ENCODE data around the gene ST3GAL4. TPM values are rescaled to one million over a fixed set of nuclear protein-coding genes. Genes with fewer than 3 reads are reported as not detected.

The ST3GAL4 gene
- total RNA-seq, 1 experiment from 2014 or later, result 46.2 TPM

GRCh38 chr11:126456783-126457542, 101.5 kb downstream of the ST3GAL4 start:
- ChIA-PET POLR2A (ENCODE audit: unreplicated experiment) (no interaction called here), CTCF (no interaction called here)
- Histone ChIP-seq H3K79me2 (ENCODE audit: low read depth) (no peaks in the 10 kb centered on the region), H2AFZ (no peak overlapping the region), H3F3A (ENCODE audit: insufficient read depth, low read depth) (no peaks in the 10 kb centered on the region), H3K9me3 (ENCODE audit: insufficient read depth, low read depth) (no peaks in the 10 kb centered on the region), H3K9me2 (ENCODE audit: insufficient read depth) (no peaks in the 10 kb centered on the region), H3K4me3 (no peak overlapping the region), H3K27ac (no peak overlapping the region), H3K27me3 (ENCODE audit: insufficient read depth, low read depth) (peaks cover 22% of the 10 kb centered on the region), H4K20me1 (ENCODE audit: insufficient read depth) (no peaks in the 10 kb centered on the region), H3K36me3 (ENCODE audit: low read depth) (no peaks in the 10 kb centered on the region), H3K4me2 (no peak overlapping the region), H3K4me1 (replicated peaks; ENCODE audit: insufficient read depth) (no peaks in the 10 kb centered on the region)
- no peak for TF ChIP-seq EZH2 (IDR thresholded peaks at IDR 0.05; ENCODE audit: low read depth)
- BruUV-seq (replicated peaks), result no TSS peak
- intact Hi-C loops (cut with micrococcal nuclease; ENCODE audit: unreplicated experiment), result no loop called here
- no peak for DNase-seq

GRCh38 chr11:126457817-126458216, 102.3 kb downstream of the ST3GAL4 start:
- no peaks in the 10 kb centered on the region for H4K20me1 ChIP-seq (ENCODE audit: insufficient read depth)
- no peak overlapping the region for H3K4me2 ChIP-seq
- H3K4me3 ChIP-seq, result no peak overlapping the region
- no peaks in the 10 kb centered on the region for H3F3A ChIP-seq (ENCODE audit: insufficient read depth, low read depth)
- no TSS peak for BruUV-seq (replicated peaks)
- TF ChIP-seq EZH2 (IDR thresholded peaks at IDR 0.05; ENCODE audit: low read depth) (no peak), CTCF (conservative IDR thresholded peaks at IDR 0.05) (no peak)
- intact Hi-C loops (cut with micrococcal nuclease; ENCODE audit: unreplicated experiment), result no loop called here
- H3K9me3 ChIP-seq (ENCODE audit: insufficient read depth, low read depth), result no peaks in the 10 kb centered on the region
- H3K27ac ChIP-seq, result no peak overlapping the region
- H3K36me3 ChIP-seq (ENCODE audit: low read depth), result no peaks in the 10 kb centered on the region
- no peaks in the 10 kb centered on the region for H3K9me2 ChIP-seq (ENCODE audit: insufficient read depth)
- no peaks in the 10 kb centered on the region for H3K79me2 ChIP-seq (ENCODE audit: low read depth)
- POLR2A ChIA-PET (ENCODE audit: unreplicated experiment), result no interaction called here
- no peak overlapping the region for H2AFZ ChIP-seq
- no peak for DNase-seq
- H3K4me1 ChIP-seq (replicated peaks; ENCODE audit: insufficient read depth), result no peaks in the 10 kb centered on the region
- CTCF ChIA-PET, result no interaction called here
- H3K27me3 ChIP-seq (ENCODE audit: insufficient read depth, low read depth), result peaks cover 30% of the 10 kb centered on the region

GRCh38 chr11:126459691-126460281, 104.3 kb downstream of the ST3GAL4 start:
- no peaks in the 10 kb centered on the region for H3K79me2 ChIP-seq (ENCODE audit: low read depth)
- no peak overlapping the region for H3K27ac ChIP-seq
- intact Hi-C loops (cut with micrococcal nuclease; ENCODE audit: unreplicated experiment), result no loop called here
- no peaks in the 10 kb centered on the region for H3F3A ChIP-seq (ENCODE audit: insufficient read depth, low read depth)
- BruUV-seq (replicated peaks), result no TSS peak
- H3K4me2 ChIP-seq, result no peak overlapping the region
- no peaks in the 10 kb centered on the region for H3K9me3 ChIP-seq (ENCODE audit: insufficient read depth, low read depth)
- no peaks in the 10 kb centered on the region for H3K4me1 ChIP-seq (replicated peaks; ENCODE audit: insufficient read depth)
- H3K27me3 ChIP-seq (ENCODE audit: insufficient read depth, low read depth), result peaks cover 43% of the 10 kb centered on the region
- no peaks in the 10 kb centered on the region for H3K36me3 ChIP-seq (ENCODE audit: low read depth)
- DNase-seq, result no peak
- H4K20me1 ChIP-seq (ENCODE audit: insufficient read depth), result no peaks in the 10 kb centered on the region
- no peak for TF ChIP-seq EZH2 (IDR thresholded peaks at IDR 0.05; ENCODE audit: low read depth)
- TF ChIP-seq CTCF (conservative IDR thresholded peaks at IDR 0.05), result no peak
- no peak overlapping the region for H2AFZ ChIP-seq
- ChIA-PET CTCF (no interaction called here), POLR2A (ENCODE audit: unreplicated experiment) (no interaction called here)
- no peaks in the 10 kb centered on the region for H3K9me2 ChIP-seq (ENCODE audit: insufficient read depth)
- no peak overlapping the region for H3K4me3 ChIP-seq

Measured in PC-9 (cell line).